Brain microvascular endothelial cell (primary cell): ENCODE data around the gene NEU4.
"Not testable (repeated sequence)": the region's sequence is repeated elsewhere in the genome, so short reads cannot be mapped to it uniquely, and the experiment has no call there.

ENCODE experiments used
- DNase-seq: peaks from one replicate; pipeline ENCODE4 v3.0.0-alpha.2; 2020
- H3K27ac ChIP-seq: fragments of 250-450 bp; sonication (Bioruptor Pico); 2 replicates; pipeline ENCODE4 v1.5.1; 2020; ENCODE audit warnings: mild to moderate bottlenecking, moderate library complexity
- H3K27me3 ChIP-seq: fragments of 250-450 bp; sonication (Bioruptor Pico); replicated peaks from 2 replicates; pipeline ENCODE4 v1.5.1; 2020; ENCODE audit warnings: mild to moderate bottlenecking
- H3K36me3 ChIP-seq: fragments of 250-450 bp; sonication (Bioruptor Pico); replicated peaks from 2 replicates; pipeline ENCODE4 v1.5.1; 2020; ENCODE audit warnings: mild to moderate bottlenecking
- H3K4me3 ChIP-seq: 2 replicates; pipeline ENCODE4 v1.5.1; 2011; ENCODE audit warnings: low read depth, mild to moderate bottlenecking, control low read depth, low read length, moderate library complexity
- in situ Hi-C: cut with HindIII; loops from 2 replicates; pipeline ENCODE4 v1.10.0; 2017; ENCODE audit warnings: low sequenced_read_pairs, low pct_ligation_motif_present
- TF ChIP-seq, protein P1 (sequence below): IDR thresholded peaks from 2 replicates; pipeline ENCODE4 v1.5.1; 2011; ENCODE audit warnings: low read depth, mild to moderate bottlenecking, moderate library complexity, low read length, control low read depth, inconsistent platforms; ENCODE audit errors: missing control alignments

NEU4 gene

DNA sequence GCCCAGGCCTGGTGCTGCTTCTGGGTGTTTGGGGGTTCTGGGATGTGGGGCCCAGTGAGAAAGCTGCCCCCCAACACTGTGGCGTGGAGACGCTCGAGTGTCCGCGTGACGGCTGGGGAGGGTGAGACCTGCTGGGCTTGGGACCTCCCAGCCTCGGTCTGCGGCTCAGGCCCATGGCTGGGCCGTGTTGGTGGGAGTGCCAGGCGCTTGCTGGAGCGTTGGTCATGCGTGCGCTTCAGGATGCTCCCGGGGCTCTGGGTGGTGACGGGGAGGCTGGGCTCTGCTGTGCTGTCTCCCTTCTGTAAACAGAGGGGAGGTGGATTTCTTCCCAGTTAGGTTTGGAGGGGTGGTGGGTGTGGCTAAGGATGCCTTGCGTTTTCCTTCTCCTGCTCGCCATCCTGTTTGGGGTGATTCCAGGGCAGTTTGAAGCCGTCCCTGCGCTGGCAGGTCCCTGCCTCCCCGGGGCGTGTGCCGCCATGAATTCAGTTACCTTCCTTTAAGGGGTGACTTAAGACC lies 31.8 kb upstream of the NEU4 start:
- Histone ChIP-seq H3K36me3 (no peaks in the 10 kb centered on the region), H3K27ac (no peak overlapping the region), H3K27me3 (no peaks in the 10 kb centered on the region), H3K4me3 (no peak overlapping the region)
- no peak for DNase-seq
- in situ Hi-C loops = no loop called here
- TF ChIP-seq, protein P1, sequence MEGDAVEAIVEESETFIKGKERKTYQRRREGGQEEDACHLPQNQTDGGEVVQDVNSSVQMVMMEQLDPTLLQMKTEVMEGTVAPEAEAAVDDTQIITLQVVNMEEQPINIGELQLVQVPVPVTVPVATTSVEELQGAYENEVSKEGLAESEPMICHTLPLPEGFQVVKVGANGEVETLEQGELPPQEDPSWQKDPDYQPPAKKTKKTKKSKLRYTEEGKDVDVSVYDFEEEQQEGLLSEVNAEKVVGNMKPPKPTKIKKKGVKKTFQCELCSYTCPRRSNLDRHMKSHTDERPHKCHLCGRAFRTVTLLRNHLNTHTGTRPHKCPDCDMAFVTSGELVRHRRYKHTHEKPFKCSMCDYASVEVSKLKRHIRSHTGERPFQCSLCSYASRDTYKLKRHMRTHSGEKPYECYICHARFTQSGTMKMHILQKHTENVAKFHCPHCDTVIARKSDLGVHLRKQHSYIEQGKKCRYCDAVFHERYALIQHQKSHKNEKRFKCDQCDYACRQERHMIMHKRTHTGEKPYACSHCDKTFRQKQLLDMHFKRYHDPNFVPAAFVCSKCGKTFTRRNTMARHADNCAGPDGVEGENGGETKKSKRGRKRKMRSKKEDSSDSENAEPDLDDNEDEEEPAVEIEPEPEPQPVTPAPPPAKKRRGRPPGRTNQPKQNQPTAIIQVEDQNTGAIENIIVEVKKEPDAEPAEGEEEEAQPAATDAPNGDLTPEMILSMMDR = no peak

DNA sequence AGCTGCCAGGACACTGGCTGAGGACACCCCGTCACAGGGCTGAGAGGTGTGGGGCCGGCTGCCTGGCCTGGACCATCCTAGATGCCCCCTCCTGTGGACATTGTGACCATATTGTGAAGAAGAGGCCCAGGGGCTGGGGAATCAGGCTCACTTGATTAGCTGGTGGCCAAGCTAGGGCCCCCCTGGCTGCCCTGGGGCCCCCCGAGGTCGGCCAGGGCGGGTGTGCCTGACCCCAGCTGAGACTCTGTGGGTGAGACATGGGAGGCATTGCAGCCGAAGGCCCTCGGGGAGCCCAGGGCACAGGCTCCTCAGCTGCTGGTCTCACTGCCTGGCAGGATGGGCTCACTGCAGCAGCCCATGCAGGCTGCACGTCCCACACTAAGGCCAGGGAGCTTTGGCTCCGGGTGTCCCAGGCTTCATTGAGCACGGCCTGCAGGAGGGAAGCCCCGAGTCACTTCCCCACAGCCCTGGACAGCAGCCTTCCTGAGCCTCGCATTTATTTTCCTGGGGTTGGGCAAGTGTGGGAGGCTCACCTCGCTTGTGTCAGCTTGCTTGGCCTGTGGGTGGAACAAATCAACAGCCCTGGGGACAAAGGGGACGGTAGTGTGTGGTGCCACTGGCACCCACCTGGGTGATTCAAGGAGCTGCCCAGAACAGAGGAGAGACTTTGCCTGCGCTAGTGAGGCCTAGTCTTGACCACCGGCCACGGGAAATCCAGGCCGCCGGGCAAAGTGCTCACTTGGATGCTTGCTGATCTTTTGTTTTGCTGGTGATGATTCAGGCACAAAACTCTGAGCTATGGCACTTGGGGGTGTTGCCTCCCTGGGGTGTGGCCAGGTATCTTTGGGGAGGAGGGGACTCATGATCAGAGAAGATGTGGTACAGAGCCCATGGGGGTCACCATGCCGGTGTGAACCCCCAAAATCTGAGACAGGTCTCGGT lies 31.0 kb upstream of the NEU4 start:
- no peaks in the 10 kb centered on the region for H3K36me3 ChIP-seq
- TF ChIP-seq, protein P1 = no peak
- H3K27ac ChIP-seq = no peak overlapping the region
- H3K4me3 ChIP-seq = no peak overlapping the region
- no peak for DNase-seq
- in situ Hi-C loops = no loop called here
- no peaks in the 10 kb centered on the region for H3K27me3 ChIP-seq

DNA sequence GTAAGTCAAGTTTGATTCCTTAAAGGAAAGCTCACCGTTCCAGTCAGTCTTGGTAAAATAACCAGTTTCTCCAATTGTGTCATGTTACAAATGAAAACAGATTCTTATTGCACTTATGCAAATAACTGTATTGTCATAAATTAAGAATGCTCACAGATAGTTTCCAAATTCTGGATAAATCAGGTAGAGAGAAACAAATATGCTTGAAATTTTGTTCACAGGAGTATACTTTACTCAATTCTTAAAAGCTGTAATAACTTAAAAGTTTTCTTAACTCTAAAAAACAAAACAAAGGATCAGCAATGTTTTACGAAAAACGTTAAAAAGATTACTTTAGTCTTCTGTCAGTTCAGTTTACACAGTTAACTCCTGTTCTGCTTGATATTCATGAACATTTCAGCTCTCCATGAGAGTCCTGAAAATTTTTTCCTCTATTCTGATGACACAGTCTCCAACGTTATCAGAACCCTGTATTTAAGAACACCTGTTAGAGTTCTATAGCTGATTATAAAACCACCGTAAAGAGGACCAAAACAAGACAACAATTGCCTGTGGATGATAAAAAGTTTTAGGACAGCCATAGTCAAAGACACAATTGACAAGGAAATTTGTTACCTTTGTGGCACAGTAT lies 27.9 kb upstream of the NEU4 start:
- Histone ChIP-seq H3K27ac (no peak overlapping the region), H3K4me3 (no peak overlapping the region), H3K36me3 (no peaks in the 10 kb centered on the region), H3K27me3 (no peaks in the 10 kb centered on the region)
- in situ Hi-C loops = no loop called here
- TF ChIP-seq, protein P1 = no peak
- DNase-seq = no peak

DNA sequence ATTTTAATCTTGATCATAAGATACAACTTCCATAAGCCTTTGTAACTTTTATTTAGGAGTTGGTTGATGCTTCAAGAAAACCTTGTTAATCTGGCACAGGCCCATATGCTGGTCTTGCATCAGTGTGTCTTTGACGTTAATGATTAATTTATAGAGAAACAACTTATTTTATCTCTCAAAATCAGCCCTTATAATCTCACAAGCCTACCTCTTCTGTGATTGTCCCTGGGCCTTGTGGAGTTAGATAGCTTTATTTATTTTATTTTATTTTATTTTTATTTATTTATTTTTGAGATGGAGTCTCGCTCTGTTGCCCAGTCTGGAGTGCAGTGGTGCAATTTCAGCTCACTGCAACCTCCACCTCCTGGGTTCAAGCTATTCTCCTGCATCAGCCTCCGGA lies 26.9 kb upstream of the NEU4 start:
- in situ Hi-C loops, H3K4me3 ChIP-seq, H3K36me3 ChIP-seq: not testable (repeated sequence)

DNA sequence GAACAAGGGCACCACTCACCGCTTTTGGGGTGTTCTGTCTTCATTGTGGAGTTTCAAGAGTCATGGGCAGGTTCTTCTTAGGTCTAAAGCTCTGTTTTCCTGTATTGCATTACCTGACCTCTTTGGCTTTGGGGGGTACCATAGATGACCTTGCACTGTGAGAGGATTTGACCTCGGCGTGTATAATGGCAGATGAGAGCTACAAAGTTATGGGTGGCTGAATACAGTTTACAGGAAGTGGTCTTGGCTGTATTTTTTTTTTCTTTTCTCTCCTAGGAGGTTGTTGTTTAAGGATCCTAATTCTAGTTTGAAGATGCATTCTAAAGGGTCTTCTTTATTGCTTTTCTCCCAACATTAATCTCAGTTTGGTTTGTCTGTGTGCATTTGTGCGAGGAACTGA lies 20.9 kb upstream of the NEU4 start:
- H3K27me3 ChIP-seq = no peaks in the 10 kb centered on the region
- H3K27ac ChIP-seq = no peak overlapping the region
- no peaks in the 10 kb centered on the region for H3K36me3 ChIP-seq
- H3K4me3 ChIP-seq = no peak overlapping the region
- TF ChIP-seq, protein P1 = no peak
- DNase-seq = no peak
- in situ Hi-C loops = no loop called here

More for the DNA sequence above, 26.9 kb upstream of the NEU4 start:
- H3K27ac ChIP-seq, H3K27me3 ChIP-seq, DNase-seq: not testable (repeated sequence)

DNA sequence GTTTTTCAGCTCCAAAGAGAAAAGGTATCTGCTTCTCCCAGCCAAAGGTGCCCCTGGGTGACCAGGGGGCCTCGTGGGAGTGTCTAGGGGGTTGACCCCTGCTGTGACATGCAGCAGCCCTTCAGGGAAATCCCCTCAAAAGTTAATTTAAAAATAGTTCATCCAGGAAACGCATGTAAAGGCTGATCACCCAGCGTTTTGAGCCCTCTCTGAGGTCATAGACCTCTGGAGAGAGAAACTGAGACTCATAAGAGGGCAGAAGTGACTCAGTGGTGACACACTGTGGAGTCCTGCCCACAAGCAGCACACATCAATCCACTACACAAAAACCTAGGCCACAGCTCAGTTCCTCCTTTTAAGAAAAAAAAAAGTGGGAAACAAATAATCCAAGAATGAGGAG lies 20.4 kb upstream of the NEU4 start:
- Histone ChIP-seq H3K27me3 (no peaks in the 10 kb centered on the region), H3K36me3 (no peaks in the 10 kb centered on the region), H3K27ac (no peak overlapping the region), H3K4me3 (no peak overlapping the region)
- in situ Hi-C loops = no loop called here
- TF ChIP-seq, protein P1 = no peak
- DNase-seq = no peak

DNA sequence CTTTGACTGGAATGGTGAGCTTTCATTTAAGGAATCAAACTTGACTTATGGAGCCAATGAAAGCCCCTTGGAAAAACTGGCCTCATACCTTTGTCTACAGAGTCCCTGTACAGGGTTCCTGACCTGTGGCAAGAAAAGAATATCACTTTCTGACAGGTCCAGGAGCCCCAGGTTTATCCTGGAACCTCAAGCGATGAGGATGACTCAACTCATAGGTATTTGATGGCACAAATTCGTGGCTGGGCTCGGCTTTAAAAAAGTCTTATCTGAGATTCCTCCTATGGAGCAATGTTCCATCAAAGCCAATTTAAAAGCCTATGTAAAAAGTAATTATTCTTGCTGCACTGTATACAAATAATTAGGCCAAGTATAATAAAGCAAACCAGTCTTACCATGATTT lies 17.6 kb upstream of the NEU4 start:
- in situ Hi-C loops = not testable (repeated sequence)

More for the DNA sequence above, 17.6 kb upstream of the NEU4 start:
- not testable (repeated sequence) for H3K36me3 ChIP-seq, H3K27me3 ChIP-seq, H3K27ac ChIP-seq, DNase-seq, H3K4me3 ChIP-seq
